Measurements from ENCODE around the gene MSH4.
"Not testable (repeated sequence)": the region's sequence is repeated elsewhere in the genome, so short reads cannot be mapped to it uniquely, and the experiment has no call there.

- TF ChIP-seq POLR2A (IDR thresholded peaks at IDR 0.05); CTCF (IDR thresholded peaks at IDR 0.05); POLR2AphosphoS5 (IDR thresholded peaks at IDR 0.05; ENCODE audit: insufficient read depth in 1 of 2, low read depth in 1 of 2): not testable (repeated sequence)
Measured at GRCh38 chr1:75778694-75779093, 18.0 kb upstream of the MSH4 start.
